ENCODE data around the gene ITGB1. TPM values are rescaled to one million over a fixed set of nuclear protein-coding genes. Genes with fewer than 3 reads are reported as not detected.

Gene ITGB1
- total RNA-seq, 1 experiment from 2014 or later = 223 TPM

- H3K9me3 ChIP-seq (ENCODE audit: control insufficient read depth, low read depth, low read length) = no peaks in the 10 kb centered on the region
- no peak overlapping the region for H3K4ac ChIP-seq (ENCODE audit: low read depth, low read length)
- no peak overlapping the region for H4K8ac ChIP-seq (replicated peaks; ENCODE audit: insufficient read length, low read depth, low read length)
- WGBS (ENCODE audit: extremely low coverage, insufficient read length, low lambda C conversion rate) = no CpG with 5 or more reads among the region's 4 CpGs
- H3K4me2 ChIP-seq (ENCODE audit: insufficient read depth, insufficient read length, low read length) = no peak overlapping the region
- no peak overlapping the region for H2AFZ ChIP-seq (ENCODE audit: low read length)
- H2BK5ac ChIP-seq (ENCODE audit: insufficient read length, low read length) = no peak overlapping the region
- no peak overlapping the region for H3K27ac ChIP-seq (ENCODE audit: insufficient read length, low read depth, low read length)
- no peaks in the 10 kb centered on the region for H3K23me2 ChIP-seq (ENCODE audit: insufficient read length, low read depth, low read length, poor library complexity, severe bottlenecking)
- no peak overlapping the region for H2BK15ac ChIP-seq (ENCODE audit: low read depth, low read length)
- no peaks in the 10 kb centered on the region for H3K27me3 ChIP-seq (ENCODE audit: insufficient read depth, low read length)
- no peak overlapping the region for H4K5ac ChIP-seq (ENCODE audit: insufficient read length, low read depth, low read length)
- peaks cover 28 to 40% of the 10 kb centered on the region in 2 experiments for H3K4me1 Mint-ChIP-seq
- no peak overlapping the region for H3K4me3 Mint-ChIP-seq
- H3K27ac Mint-ChIP-seq = no peak overlapping the region
- no peaks in the 10 kb centered on the region for H3K36me3 Mint-ChIP-seq (ENCODE audit: insufficient read depth in 1 of 3, low read depth in 3 of 3)
- no peak overlapping the region for H3K9ac ChIP-seq (ENCODE audit: extremely low read depth, insufficient read length, low read length)
- no peak for DNase-seq
- H4K20me1 ChIP-seq (ENCODE audit: control insufficient read depth, insufficient read depth, insufficient read length) = no peaks in the 10 kb centered on the region
- no peaks in the 10 kb centered on the region for H3K9me3 Mint-ChIP-seq
- no peak overlapping the region for H3T11ph ChIP-seq (ENCODE audit: low read length)
- no peak overlapping the region for H3K56ac ChIP-seq (ENCODE audit: insufficient read length, low read depth, low read length)
- H2BK20ac ChIP-seq (ENCODE audit: low read depth, low read length, poor library complexity, severe bottlenecking) = no peak overlapping the region
- H2BK12ac ChIP-seq (ENCODE audit: insufficient read length, low read depth, low read length) = no peak overlapping the region
- H3K23ac ChIP-seq (ENCODE audit: insufficient read length, low read depth, low read length) = no peak overlapping the region
- no peaks in the 10 kb centered on the region for H3K27me3 Mint-ChIP-seq (ENCODE audit: low read depth)
- no peak for TF ChIP-seq CTCF (conservative IDR thresholded peaks at IDR 0.05)
- H3K79me1 ChIP-seq (ENCODE audit: insufficient read depth, low read depth, low read length, poor library complexity, severe bottlenecking) = no peaks in the 10 kb centered on the region
- no peak overlapping the region for H3K18ac ChIP-seq (ENCODE audit: insufficient read length, low read depth, low read length)
- H3K4me1 ChIP-seq (ENCODE audit: insufficient read depth, low read length) = no peaks in the 10 kb centered on the region
- no peaks in the 10 kb centered on the region for H3K79me2 ChIP-seq (ENCODE audit: insufficient read depth, low read length)
- no peak overlapping the region for H2AK5ac ChIP-seq (ENCODE audit: insufficient read length, low read length)
- H4K91ac ChIP-seq (ENCODE audit: insufficient read length, low read depth, low read length) = no peak overlapping the region
- no peak overlapping the region for H2BK120ac ChIP-seq (ENCODE audit: low read depth, low read length, poor library complexity, severe bottlenecking)
- no peak overlapping the region for H3K14ac ChIP-seq (ENCODE audit: insufficient read depth, low read length)
Observed at GRCh38 chr10:32984003-32984600, 26.1 kb upstream of the ITGB1 start.

Data from H9 (cell line).